C4-2B (cell line): ENCODE results near the gene KRTAP1-1.
"Not testable (repeated sequence)": the region's sequence is repeated elsewhere in the genome, so short reads cannot be mapped to it uniquely, and the experiment has no call there.

Experiments
- H3K27ac ChIP-seq: fragments of 450-650 bp; 2 replicates; pipeline ENCODE4 v1.5.1; 2017
- ZFX ChIP-seq: fragments of 450-650 bp; IDR thresholded peaks from 2 replicates; pipeline ENCODE4 v1.6.1; 2017
- TF ChIP-seq, protein P1 (sequence below): fragments of 450-650 bp; conservative IDR thresholded peaks from 2 replicates; pipeline ENCODE4 v1.5.1; 2017; ENCODE audit warnings: mild to moderate bottlenecking

Gene KRTAP1-1

DNA sequence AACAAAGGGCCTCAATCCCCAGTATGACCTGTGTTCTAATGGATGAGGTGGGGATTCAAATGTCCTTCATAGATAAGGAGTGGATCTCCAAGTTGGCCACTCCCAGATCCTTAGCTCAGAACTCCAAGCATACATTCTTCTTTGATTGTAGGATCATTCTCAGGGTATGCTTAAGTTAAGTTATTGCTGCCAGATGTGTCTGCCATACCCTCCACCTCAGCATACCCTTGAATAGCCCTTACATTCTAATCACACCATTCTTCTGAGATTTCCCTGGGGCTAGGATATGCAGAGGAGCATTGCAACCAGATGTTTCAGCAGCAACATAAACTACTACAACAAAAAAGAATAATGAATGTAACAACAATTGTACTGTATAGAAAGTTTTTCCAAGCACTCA lies 26.0 kb upstream of the KRTAP1-1 start:
- no peak for TF ChIP-seq ZFX
- TF ChIP-seq, protein P1, sequence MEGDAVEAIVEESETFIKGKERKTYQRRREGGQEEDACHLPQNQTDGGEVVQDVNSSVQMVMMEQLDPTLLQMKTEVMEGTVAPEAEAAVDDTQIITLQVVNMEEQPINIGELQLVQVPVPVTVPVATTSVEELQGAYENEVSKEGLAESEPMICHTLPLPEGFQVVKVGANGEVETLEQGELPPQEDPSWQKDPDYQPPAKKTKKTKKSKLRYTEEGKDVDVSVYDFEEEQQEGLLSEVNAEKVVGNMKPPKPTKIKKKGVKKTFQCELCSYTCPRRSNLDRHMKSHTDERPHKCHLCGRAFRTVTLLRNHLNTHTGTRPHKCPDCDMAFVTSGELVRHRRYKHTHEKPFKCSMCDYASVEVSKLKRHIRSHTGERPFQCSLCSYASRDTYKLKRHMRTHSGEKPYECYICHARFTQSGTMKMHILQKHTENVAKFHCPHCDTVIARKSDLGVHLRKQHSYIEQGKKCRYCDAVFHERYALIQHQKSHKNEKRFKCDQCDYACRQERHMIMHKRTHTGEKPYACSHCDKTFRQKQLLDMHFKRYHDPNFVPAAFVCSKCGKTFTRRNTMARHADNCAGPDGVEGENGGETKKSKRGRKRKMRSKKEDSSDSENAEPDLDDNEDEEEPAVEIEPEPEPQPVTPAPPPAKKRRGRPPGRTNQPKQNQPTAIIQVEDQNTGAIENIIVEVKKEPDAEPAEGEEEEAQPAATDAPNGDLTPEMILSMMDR = no peak
- no peak overlapping the region for H3K27ac ChIP-seq

DNA sequence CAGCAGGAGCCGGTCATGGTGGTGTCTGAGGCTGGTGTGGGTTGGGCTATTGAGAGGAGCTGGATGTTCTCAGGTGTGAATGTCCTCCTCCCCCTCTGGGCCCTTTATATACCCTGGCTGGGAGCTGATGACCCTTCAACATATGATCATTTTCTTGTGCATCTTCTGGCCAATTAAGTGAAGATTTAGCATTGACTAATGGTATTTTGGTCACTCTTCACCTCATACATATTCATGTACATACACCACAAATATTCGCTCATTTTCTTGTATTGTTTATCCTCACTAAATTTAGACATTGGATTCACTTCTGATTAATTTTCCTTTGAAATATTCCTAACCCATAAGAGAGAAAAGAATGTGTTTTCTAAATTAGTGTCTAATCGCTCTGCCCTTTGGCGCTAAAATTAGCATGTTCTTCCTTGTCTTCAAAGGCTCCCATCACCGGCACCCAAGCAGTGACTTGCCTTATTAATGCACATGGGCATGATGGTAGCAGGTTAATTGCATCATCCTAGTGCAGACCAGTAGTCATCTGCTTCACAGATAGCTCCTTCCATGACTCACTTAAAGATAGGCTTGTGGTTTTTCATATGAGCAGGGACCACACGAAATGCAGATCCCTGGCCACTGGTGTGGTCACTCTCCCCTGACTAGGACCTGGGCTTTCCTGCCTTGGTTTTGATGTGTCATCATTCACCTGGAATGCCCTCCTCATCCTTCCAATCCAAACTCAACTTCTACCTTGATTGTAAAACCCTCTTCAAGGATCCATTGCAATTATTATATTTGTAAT lies 24.8 kb upstream of the KRTAP1-1 start, which contains the start of gene KRTAP2-4:
KRTAP2-4 (minus strand) TSS at position 51 of the 796 bp plus-strand sequence; CDS start at position 17, 34 bp downstream.
- TF ChIP-seq, protein P1 = no peak
- no peak for TF ChIP-seq ZFX
- no peak within 1 kb of the TSS for H3K27ac ChIP-seq

DNA sequence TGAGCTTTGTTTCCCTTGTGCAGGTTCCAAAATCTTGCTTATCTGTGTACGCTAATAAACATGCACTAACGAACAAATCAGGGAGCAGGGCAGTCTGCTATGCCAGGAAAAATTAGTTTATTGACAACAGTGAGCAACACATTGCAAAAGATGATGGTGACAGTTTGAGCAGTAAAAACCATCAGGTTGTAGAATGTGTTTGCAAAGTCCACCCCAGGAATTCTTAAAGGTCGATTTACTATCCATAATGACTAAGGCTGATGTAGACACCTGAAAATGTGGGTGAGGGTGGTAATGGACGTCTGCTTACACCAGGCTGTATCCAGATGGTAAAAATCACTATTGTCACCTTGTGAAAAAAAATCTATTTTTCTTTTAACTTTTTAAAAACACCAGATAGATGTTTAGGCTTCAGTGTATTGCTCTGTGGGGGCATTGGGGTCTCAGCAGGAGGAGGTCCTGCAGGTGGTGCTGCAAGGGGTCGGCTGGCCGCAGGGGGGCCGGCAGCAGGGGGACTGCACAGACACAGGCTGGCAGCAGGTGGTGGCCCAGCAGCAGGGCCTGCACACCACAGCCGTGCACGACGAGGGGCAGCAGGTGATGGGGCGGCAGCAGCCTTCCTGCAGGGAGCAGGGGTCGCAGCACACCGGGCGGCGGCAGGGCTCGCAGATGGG lies 23.9 kb upstream of the KRTAP1-1 start:
- not testable (repeated sequence) for H3K27ac ChIP-seq

DNA sequence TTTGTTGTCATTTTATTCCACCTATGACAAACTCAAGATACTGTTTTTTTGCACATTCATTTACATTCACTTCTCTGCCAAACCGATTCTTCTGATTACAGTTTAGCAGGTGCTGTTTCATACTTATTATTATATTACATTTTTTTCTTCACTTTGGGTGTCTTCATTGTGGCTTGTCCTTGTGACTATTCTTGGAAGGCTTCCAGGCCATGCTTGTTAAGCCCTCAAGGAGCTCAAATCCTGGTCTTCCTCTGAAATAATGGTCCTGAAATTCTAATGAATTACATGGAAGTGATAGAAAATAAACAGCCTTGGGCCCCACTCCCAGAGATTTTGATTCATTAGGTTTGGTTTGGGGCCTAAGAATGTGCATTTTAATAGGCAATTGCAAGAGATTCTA lies 23.1 kb upstream of the KRTAP1-1 start:
- H3K27ac ChIP-seq = no peak overlapping the region
- TF ChIP-seq, protein P1 = no peak
- no peak for TF ChIP-seq ZFX

DNA sequence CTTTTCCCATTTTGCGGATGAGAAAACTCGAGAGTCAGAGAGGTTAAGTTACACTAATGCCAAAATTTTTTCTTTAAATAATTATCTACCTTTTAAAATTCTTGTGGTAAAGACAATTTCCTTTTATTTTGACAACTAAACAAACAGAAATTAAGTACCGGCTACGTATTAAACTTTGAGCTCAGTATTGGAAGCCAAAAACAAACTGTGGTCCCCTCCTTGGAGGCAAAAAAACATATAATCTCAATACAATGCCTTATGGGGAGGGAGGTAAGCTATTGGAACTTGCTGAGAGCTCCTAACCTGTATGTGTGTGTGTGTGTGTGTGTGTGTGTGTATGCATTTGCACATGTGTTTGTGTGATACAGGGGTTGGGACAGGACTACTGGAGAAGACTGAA lies 22.2 kb upstream of the KRTAP1-1 start:
- H3K27ac ChIP-seq = no peak overlapping the region

DNA sequence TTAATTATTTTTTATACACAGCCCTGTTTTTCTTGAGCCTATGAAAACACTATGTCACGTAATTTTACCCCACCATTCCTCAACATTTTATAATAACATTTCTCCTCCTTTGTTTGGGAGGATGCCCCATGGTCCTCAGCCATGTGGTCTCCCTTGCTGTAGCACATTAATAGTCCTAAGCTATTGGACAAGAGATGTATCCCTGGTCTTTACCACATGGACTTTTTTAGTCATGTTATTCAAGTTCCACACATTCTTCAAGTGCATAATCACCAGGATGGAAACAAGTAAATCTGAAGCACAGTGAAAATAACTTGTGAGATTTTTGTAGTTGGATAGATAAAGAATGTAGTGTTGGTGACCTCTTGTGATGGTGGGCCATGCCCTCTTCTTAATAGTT lies 20.7 kb upstream of the KRTAP1-1 start:
- TF ChIP-seq, protein P1 = no peak
- no peak for TF ChIP-seq ZFX
- H3K27ac ChIP-seq = no peak overlapping the region

More for the DNA sequence above, 22.2 kb upstream of the KRTAP1-1 start:
- TF ChIP-seq, protein P1 = no peak
- no peak for TF ChIP-seq ZFX

DNA sequence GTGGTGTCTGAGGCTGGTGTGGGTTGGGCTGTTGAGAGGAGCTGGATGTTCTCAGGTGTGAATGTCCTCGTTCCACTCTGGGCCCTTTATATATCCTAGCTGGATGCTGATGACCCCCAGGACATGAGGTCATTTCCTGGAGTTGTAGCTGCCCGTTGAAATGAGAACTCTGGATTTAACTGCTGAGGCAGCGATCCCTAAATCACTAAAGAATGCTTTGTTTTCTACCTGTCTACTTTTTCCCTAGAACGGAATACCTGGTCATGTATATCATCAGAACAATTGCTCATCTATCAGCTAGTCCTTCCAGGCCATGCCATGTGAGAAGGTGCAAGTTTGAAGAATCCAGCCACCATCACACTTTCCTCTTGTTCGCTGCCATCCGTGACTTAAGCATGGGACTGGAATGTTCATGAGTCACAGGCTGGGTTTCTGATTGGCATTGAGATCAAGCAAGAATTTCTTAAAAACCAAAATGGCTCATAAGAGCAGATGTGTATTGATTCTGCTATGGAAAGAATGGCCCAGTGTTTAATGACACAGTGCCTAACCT lies 18.9 kb upstream of the KRTAP1-1 start, which contains the start of gene KRTAP2-3:
KRTAP2-3 (minus strand) TSS at position 63 of the 553 bp plus-strand sequence. CDS start 64 bp downstream, outside the sequence.
- no peak for TF ChIP-seq ZFX
- TF ChIP-seq, protein P1 = no peak
- no peak within 1 kb of the TSS for H3K27ac ChIP-seq

DNA sequence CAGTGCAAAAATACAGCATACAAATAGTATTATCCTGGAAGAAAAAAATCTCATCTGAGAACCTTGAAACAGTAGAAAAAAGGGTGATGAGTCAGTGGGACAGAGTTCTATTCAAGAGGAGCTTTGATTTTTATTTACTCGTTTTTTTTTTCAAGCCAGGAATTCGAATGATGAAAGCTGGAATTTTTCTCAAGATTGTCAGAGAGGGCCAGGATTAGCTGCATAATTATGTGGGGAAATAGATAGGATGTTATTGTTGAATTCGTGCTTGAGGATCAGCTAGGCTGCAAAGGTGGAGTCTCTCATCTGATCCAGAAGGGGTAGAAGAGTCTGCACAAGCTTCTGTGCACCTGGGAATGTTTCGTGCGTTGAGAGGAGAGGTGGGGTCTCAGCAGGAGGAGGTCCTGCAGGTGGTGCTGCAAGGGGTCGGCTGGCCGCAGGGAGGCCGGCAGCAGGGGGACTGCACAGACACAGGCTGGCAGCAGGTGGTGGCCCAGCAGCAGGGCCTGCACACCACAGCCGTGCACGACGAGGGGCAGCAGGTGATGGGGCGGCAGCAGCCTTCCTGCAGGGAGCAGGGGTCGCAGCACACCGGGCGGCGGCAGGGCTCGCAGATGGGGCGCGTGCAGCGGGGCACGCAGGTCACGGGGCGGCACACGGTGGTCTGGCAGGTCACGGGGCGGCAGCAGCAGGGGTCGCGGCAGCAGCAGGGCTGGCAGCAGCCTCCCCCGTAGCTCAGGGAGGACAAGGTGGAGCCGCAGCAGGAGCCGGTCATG lies 18.2 kb upstream of the KRTAP1-1 start:
- not testable (repeated sequence) for H3K27ac ChIP-seq
